Measurements from ENCODE around the gene SMIM12. TPM values are rescaled to one million over a fixed set of nuclear protein-coding genes. Genes with fewer than 3 reads are reported as not detected.

SMIM12 gene
- total and polyA plus RNA-seq, 2 of the 8 experiments (the other 6 are each of a cell fraction or from before 2014, with no cell fraction given): 40.9 to 49.2 TPM

DNA sequence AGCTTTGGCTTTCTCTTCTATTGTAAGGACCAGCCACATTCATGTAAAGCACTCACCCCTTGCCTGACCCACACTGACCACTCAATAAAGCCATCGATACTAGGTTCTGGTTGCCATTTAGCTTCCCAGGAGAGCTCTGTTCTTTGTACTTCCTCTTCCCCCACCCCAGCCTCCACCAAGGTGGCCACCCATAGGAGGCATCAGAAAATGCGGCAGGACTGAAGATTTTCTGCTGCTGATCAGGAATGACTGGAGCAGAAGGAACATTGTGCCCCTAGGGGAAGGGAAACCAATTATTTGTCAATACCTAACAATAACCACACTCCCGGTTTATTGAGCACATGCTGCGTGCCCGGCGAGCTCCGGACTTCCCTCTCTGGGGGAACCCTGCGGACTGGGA, 5.2 kb upstream of the SMIM12 start:
- H2AK5ac ChIP-seq (ENCODE audit: low read depth, low read length): no peak overlapping the region
- no peak overlapping the region for H3K18ac ChIP-seq (ENCODE audit: extremely low read depth, low read length)
- no peaks in the 10 kb centered on the region for H3K79me1 ChIP-seq (ENCODE audit: low read depth, low read length)
- H2AFZ ChIP-seq (ENCODE audit: low read length): no peak overlapping the region
- no peak overlapping the region for H3K4me2 ChIP-seq (ENCODE audit: insufficient read depth in 1 of 2, low read depth in 2 of 2, low read length in 2 of 2)
- TF ChIP-seq SAP30 (IDR thresholded peaks at IDR 0.05; ENCODE audit: insufficient read depth, insufficient replicate concordance, low read length) (no peak), JUN (IDR thresholded peaks at IDR 0.05; ENCODE audit: low read depth, low read length) (no peak)
- TF ChIP-seq, protein P1, sequence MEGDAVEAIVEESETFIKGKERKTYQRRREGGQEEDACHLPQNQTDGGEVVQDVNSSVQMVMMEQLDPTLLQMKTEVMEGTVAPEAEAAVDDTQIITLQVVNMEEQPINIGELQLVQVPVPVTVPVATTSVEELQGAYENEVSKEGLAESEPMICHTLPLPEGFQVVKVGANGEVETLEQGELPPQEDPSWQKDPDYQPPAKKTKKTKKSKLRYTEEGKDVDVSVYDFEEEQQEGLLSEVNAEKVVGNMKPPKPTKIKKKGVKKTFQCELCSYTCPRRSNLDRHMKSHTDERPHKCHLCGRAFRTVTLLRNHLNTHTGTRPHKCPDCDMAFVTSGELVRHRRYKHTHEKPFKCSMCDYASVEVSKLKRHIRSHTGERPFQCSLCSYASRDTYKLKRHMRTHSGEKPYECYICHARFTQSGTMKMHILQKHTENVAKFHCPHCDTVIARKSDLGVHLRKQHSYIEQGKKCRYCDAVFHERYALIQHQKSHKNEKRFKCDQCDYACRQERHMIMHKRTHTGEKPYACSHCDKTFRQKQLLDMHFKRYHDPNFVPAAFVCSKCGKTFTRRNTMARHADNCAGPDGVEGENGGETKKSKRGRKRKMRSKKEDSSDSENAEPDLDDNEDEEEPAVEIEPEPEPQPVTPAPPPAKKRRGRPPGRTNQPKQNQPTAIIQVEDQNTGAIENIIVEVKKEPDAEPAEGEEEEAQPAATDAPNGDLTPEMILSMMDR (IDR thresholded peaks at IDR 0.05; ENCODE audit: control extremely low read depth in 1 of 3, insufficient read depth in 1 of 3, low read depth in 1 of 3, low read length in 3 of 3): peak in 1 of 3 experiments; percentile 0; a peak in 1 of 4 replicates
- H3K56ac ChIP-seq (replicated peaks; ENCODE audit: insufficient read length, low read depth, low read length): no peak overlapping the region
- no peak overlapping the region for H2BK5ac ChIP-seq (ENCODE audit: low read depth, low read length)
- H3K4ac ChIP-seq (replicated peaks; ENCODE audit: insufficient read length, low read depth, low read length): no peak overlapping the region
- ChIA-PET CTCF (ENCODE audit: partially characterized antibody) (interaction anchor here (0.6 to 9.6 kb wide), 8 partner anchors 10 to 806 kb away, joined by 3 to 103 read pairs (median 4); no protein-coding TSS in a partner anchor), POLR2A (ENCODE audit: partially characterized antibody) (interaction anchor here (0.9 to 2.7 kb wide), 4 partner anchors 10 to 21 kb away, joined by 3 to 11 read pairs (median 4); no protein-coding TSS in a partner anchor)
- no peak overlapping the region for H3K27ac ChIP-seq (ENCODE audit: low read depth, low read length)
- no peak overlapping the region for H3K14ac ChIP-seq (ENCODE audit: insufficient read length)
- no peak overlapping the region for H4K8ac ChIP-seq (ENCODE audit: extremely low read depth, insufficient read depth, low read length)
- no peaks in the 10 kb centered on the region for H3K36me3 ChIP-seq (ENCODE audit: control insufficient read depth in 2 of 4, insufficient read depth in 4 of 4, low read length in 3 of 4)
- H3K23me2 ChIP-seq (ENCODE audit: low read depth, low read length): peaks cover 7% of the 10 kb centered on the region; the same call in 1 of the 2 replicates
- H3K4me3 ChIP-seq (ENCODE audit: extremely low read depth in 1 of 4, insufficient read depth in 2 of 4, low read depth in 3 of 4, low read length in 4 of 4): no peak overlapping the region
- no peak overlapping the region for H3K9ac ChIP-seq (replicated peaks in 1 of 4; ENCODE audit: extremely low read depth in 1 of 4, low read depth in 3 of 4, low read length in 3 of 4)
- 91% methylated on average over 8 of the region's 8 CpGs; no CpG with 5 or more reads in 1 of the 2 experiments for WGBS, 2 experiments (ENCODE audit: extremely low coverage in 1 of 2, insufficient coverage in 1 of 2, insufficient read length in 1 of 2, insufficient replicate concordance in 2 of 2, low coverage in 1 of 2, low lambda C conversion rate in 2 of 2, missing lambda C conversion rate in 1 of 2)
- no peak overlapping the region for H2BK12ac ChIP-seq (ENCODE audit: low read depth, low read length)
- H3K4me1 ChIP-seq (replicated peaks in 1 of 4; ENCODE audit: control insufficient read depth in 3 of 4, insufficient read depth in 4 of 4, low read length in 3 of 4): peaks cover 0 to 5% (median 3%) of the 10 kb centered on the region in 4 experiments; a peak in 4 of 7 replicates
- H2BK15ac ChIP-seq (ENCODE audit: low read length): 0 out of 2 replicates have a peak overlapping the region, but pooled peaks have one; percentile 9
- DNase-seq (ENCODE audit: low read depth in 1 of 2, low spot score in 2 of 2) (no peak), FAIRE-seq (no peak)
- H4K5ac ChIP-seq (ENCODE audit: insufficient read length, low read depth, low read length): no peak overlapping the region
- H4K20me1 ChIP-seq (replicated peaks in 1 of 2; ENCODE audit: control insufficient read depth in 1 of 2, insufficient read depth in 2 of 2, low read length in 2 of 2): peaks cover 0 to 3% of the 10 kb centered on the region in 2 experiments
- peaks cover 0 to 11% (median 4%) of the 10 kb centered on the region in 4 experiments; a peak in 2 of 7 replicates for H3K27me3 ChIP-seq (replicated peaks in 1 of 4; ENCODE audit: control insufficient read depth in 3 of 4, extremely low read depth in 1 of 4, insufficient read depth in 3 of 4, low read length in 3 of 4)
- H4K91ac ChIP-seq (replicated peaks; ENCODE audit: insufficient read length, low read length): no peak overlapping the region
- H2BK20ac ChIP-seq (ENCODE audit: low read length): no peak overlapping the region
- no peak overlapping the region for H2BK120ac ChIP-seq (replicated peaks; ENCODE audit: low read depth, low read length)
- H3K79me2 ChIP-seq (ENCODE audit: control insufficient read depth in 1 of 2, insufficient read depth in 2 of 2, low read length in 2 of 2): no peaks in the 10 kb centered on the region
- no peak overlapping the region for H3K23ac ChIP-seq (ENCODE audit: insufficient read length)
- no peaks in the 10 kb centered on the region for H3K9me3 ChIP-seq (ENCODE audit: insufficient read depth in 2 of 2, low read depth in 1 of 2, low read length in 1 of 2)
